LNCaP clone FGC (cell line): Measurements from ENCODE around the gene FYN.

Experiments
- DNase-seq: peaks from one replicate; pipeline ENCODE4 v3.0.0-alpha.2; 2011; ENCODE audit warnings: low read depth
- H3K4me3 ChIP-seq: 2 replicates; pipeline ENCODE4 v1.5.1; 2011; ENCODE audit warnings: mild to moderate bottlenecking, low read depth, low read length, control low read depth
- TF ChIP-seq, protein P1 (sequence below): IDR thresholded peaks from 2 replicates; pipeline ENCODE4 v1.5.1; 2012; ENCODE audit warnings: mild to moderate bottlenecking; ENCODE audit not compliant: control insufficient read depth, insufficient read depth; ENCODE audit errors: extremely low read depth

Gene FYN

DNA sequence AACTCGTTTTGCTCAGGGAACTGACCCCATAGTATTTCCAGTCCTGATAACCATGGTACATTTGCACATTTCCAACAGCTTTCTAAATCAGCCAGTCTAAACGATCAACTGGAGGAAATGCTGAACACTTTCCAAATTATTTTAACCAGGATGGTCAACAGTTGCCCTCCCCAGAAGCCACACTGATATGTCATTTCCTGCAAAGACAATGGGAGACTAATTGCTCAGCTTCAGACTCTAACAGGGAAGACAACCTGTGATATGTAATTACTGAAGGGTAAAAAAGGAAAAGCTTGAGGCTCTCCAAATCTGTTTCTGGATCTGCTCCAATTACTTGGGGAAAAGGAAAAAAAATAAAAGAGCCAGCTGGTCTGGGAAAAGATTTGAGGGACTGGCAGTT is 88.8 kb downstream of the FYN start:
- no peak for DNase-seq
- TF ChIP-seq, protein P1, sequence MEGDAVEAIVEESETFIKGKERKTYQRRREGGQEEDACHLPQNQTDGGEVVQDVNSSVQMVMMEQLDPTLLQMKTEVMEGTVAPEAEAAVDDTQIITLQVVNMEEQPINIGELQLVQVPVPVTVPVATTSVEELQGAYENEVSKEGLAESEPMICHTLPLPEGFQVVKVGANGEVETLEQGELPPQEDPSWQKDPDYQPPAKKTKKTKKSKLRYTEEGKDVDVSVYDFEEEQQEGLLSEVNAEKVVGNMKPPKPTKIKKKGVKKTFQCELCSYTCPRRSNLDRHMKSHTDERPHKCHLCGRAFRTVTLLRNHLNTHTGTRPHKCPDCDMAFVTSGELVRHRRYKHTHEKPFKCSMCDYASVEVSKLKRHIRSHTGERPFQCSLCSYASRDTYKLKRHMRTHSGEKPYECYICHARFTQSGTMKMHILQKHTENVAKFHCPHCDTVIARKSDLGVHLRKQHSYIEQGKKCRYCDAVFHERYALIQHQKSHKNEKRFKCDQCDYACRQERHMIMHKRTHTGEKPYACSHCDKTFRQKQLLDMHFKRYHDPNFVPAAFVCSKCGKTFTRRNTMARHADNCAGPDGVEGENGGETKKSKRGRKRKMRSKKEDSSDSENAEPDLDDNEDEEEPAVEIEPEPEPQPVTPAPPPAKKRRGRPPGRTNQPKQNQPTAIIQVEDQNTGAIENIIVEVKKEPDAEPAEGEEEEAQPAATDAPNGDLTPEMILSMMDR: no peak

DNA sequence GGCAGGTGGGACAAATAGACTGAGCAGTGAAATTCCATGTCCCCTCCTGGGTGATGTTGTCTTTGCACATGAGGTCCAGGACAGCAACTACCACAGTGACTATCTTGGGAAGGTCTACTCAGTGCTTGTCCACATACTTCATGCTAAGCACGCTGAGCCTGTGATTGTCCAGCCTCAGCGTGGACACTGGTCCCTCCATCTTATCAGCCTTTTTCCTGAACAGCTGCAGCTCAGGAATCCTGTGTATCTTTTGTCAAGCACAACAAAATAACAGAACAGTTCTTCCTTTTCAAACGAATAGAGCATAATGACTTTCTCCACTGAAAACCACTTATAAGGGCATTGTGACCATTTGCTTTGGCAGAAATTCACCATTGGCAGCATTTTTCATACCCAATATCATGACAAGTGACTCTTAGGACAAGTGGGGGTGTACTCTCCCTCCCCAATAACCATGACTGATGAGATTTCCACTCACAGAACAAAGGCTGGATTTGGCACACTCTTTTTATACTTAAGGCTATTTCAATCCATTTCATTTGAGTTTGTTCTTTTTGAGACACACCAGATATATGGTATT is 90.3 kb downstream of the FYN start:
- TF ChIP-seq, protein P1: no peak

More for the DNA sequence above, 88.8 kb downstream of the FYN start:
- H3K4me3 ChIP-seq: no peak overlapping the region

DNA sequence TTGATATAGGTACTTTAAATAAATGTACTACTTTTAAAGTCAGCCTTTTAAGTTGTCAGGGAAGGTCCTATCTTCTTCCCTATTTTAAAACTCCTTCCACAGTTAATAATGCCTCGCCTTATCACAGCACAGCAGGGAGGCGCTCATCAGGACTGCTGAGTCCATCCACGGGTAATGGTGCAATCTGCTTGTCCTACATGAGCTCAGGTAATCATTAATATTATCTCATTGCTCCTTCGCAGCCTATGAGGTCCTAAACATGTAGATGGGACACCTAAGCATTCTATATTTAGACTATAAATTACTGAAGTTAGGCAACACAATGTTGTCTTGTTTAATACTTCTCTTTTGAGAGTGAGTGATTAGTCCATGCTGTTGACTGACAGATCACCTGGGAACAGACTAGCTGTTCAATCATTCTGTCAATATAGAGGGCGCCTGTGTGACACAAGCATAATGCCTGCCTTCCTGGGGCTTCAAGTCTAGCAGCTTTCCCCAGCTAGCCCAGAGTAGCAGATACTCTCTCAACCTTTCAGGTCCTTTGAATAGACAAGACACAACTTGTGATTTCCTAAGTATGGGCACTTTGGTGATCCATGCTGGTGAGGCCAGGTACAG is 91.0 kb downstream of the FYN start:
- DNase-seq: no peak
- TF ChIP-seq, protein P1: no peak
- H3K4me3 ChIP-seq: no peak overlapping the region

More for the DNA sequence above, 90.3 kb downstream of the FYN start:
- DNase-seq: no peak
- no peak overlapping the region for H3K4me3 ChIP-seq

DNA sequence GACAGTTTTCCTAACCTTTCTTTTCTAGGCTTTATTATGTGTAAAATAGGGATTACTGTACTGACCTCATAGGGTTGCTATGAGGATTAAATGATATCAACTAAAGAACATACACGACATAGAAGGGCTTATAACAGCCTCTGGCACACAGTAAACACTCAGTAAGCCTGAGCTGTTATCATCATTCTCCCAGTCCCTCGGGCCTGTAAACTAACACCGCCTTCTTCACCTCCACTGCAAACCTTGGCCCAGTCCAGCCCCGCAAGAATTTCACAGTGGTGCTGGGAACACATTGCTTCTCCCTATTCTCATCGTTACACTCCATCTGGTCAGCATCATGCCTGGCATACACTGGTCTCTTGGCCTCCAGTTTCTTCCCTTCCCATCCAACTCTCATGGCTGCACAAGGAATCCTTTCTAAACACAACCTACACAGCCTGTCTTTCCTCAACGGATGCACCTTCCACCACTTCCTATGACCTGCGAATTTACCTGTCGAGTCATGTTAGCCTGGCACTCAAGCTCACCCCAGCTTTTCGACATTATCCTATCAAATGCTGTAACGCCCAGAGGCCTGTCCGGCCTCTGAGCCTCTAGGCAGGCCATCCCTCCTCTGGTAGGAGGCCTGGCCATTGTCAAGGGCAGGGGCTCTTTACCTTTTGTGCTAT is 92.1 kb downstream of the FYN start:
- H3K4me3 ChIP-seq: no peak overlapping the region
- TF ChIP-seq, protein P1: no peak
- no peak for DNase-seq

DNA sequence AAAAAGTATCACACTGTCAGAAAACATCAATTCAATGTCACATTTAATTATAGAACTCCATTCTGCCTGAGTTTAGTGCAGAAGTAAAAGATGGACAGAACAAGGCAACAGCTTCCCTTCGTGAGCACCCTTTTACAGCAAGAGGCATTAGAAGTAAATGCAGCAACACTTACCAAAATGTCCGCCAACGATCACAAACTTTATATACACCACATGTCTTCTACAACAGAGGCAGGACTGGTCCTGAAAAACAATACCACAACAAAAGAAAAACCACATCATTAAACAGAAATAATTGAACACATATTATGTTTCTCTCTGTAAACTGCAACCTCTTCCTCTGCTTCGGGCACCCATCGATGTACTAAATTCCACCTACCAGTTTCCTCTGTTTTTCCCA is 92.9 kb downstream of the FYN start:
- H3K4me3 ChIP-seq: no peak overlapping the region
- TF ChIP-seq, protein P1: no peak
- no peak for DNase-seq

DNA sequence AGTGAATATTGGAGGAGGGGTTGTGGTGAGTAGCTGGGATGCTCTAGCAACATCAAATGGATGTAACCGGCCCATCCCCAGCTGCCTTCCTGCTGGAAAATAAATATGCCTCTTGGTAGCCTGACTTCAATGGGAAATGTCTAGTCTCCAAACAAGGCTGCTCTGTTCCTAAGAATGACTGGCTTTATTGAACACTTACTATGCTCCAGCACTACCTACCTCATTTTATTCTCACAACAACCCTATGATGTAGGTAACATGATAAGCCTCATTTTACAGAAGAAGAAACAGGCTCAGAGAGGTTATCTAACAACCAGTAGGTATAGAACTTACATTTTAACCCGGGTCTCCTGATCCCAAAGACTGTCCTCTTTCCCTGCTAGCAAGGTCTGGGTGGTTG is 93.6 kb downstream of the FYN start:
- DNase-seq: no peak
- TF ChIP-seq, protein P1: no peak
- H3K4me3 ChIP-seq: no peak overlapping the region
